ENCODE data around the gene RAD18. TPM values are rescaled to one million over a fixed set of nuclear protein-coding genes. Genes with fewer than 3 reads are reported as not detected.

Gene RAD18
- total and polyA plus RNA-seq, 9 of the 15 experiments (the other 6 are each of a cell fraction or from before 2014, with no cell fraction given): 19.2 to 49.4 (median 34.4) TPM

GRCh38 chr3:8932507-8932906 is 30.8 kb downstream of the RAD18 start:
- Histone ChIP-seq H3K36me3 (ENCODE audit: control insufficient read depth, insufficient read depth, low read length) (peaks cover 53% of the 10 kb centered on the region), H3K4me1 (replicated peaks in 1 of 2; ENCODE audit: control insufficient read depth in 2 of 2, insufficient read depth in 2 of 2, low read length in 2 of 2) (no peaks in the 10 kb centered on the region), H3K4me3 (no peak overlapping the region), H3K9ac (ENCODE audit: insufficient read depth in 1 of 2, low read depth in 2 of 2, low read length in 2 of 2) (no peak overlapping the region), H3K27me3 (ENCODE audit: control insufficient read depth in 2 of 2, insufficient read depth in 2 of 2, low read length in 2 of 2) (no peaks in the 10 kb centered on the region), H3K27ac (ENCODE audit: extremely low read depth, low read depth, low read length) (no peak overlapping the region), H3K9me1 (ENCODE audit: control insufficient read depth, insufficient read depth, low read length) (no peaks in the 10 kb centered on the region), H4K20me1 (replicated peaks; ENCODE audit: control insufficient read depth, insufficient read depth, low read length) (no peaks in the 10 kb centered on the region), H2AFZ (ENCODE audit: low read depth, low read length) (no peak overlapping the region), H3K79me2 (ENCODE audit: control insufficient read depth, insufficient read depth, low read length) (no peaks in the 10 kb centered on the region; the same call in 2 of the 3 replicates), H3K9me3 (replicated peaks; ENCODE audit: control insufficient read depth, insufficient read depth, low read depth, low read length) (no peaks in the 10 kb centered on the region), H3K4me2 (ENCODE audit: insufficient read depth, low read length) (no peak overlapping the region)
- FAIRE-seq (no peak), DNase-seq (ENCODE audit: extremely low read depth in 1 of 4, low spot score in 3 of 4) (no peak), ATAC-seq (no peak)
- intact Hi-C loops (cut with micrococcal nuclease) (no loop called here), in situ Hi-C loops (cut with MboI) (no loop called here)
- no TSS peak for BruUV-seq (replicated peaks)
- ChIA-PET POLR2A (no interaction called here), CTCF (ENCODE audit: low intra/inter-chr PET ratio) (no interaction called here)
- 88% methylated on average over 2 of the region's 2 CpGs for WGBS (ENCODE audit: insufficient coverage, low coverage, missing lambda C conversion rate)
- TF ChIP-seq SAFB (IDR thresholded peaks at IDR 0.05; ENCODE audit: borderline replicate concordance, low read depth, low read length) (no peak), TAF9B (IDR thresholded peaks at IDR 0.05; ENCODE audit: partially characterized antibody) (no peak)

DNA sequence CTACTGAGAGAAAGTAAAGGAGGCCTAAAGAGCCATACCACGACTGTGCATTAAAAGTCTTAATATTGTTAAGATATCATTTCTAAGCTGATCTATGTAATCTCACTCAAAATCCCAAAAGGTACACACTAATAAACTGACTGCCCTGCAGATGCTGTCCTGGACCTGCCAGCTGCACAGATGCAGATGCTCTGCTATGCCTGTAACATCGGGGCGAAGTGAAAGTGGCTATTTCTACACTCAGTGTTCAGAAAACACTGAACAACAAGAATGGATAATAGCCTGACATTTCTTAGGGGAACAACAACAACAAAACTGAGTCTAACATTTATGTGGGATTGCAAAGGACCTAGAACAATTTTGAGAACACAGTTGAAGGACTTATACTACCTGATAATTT is 31.9 kb downstream of the RAD18 start:
- intact Hi-C loops (cut with micrococcal nuclease) (no loop called here), in situ Hi-C loops (cut with MboI) (no loop called here)
- Histone ChIP-seq H3K4me3 (no peak overlapping the region), H3K27me3 (ENCODE audit: control insufficient read depth in 2 of 2, insufficient read depth in 2 of 2, low read length in 2 of 2) (no peaks in the 10 kb centered on the region), H3K4me2 (ENCODE audit: insufficient read depth, low read length) (no peak overlapping the region), H2AFZ (ENCODE audit: low read depth, low read length) (no peak overlapping the region), H3K9me3 (replicated peaks; ENCODE audit: control insufficient read depth, insufficient read depth, low read depth, low read length) (no peaks in the 10 kb centered on the region), H4K20me1 (replicated peaks; ENCODE audit: control insufficient read depth, insufficient read depth, low read length) (no peaks in the 10 kb centered on the region), H3K4me1 (replicated peaks in 1 of 2; ENCODE audit: control insufficient read depth in 2 of 2, insufficient read depth in 2 of 2, low read length in 2 of 2) (no peaks in the 10 kb centered on the region), H3K9ac (ENCODE audit: insufficient read depth in 1 of 2, low read depth in 2 of 2, low read length in 2 of 2) (no peak overlapping the region), H3K9me1 (ENCODE audit: control insufficient read depth, insufficient read depth, low read length) (no peaks in the 10 kb centered on the region), H3K36me3 (ENCODE audit: control insufficient read depth, insufficient read depth, low read length) (peaks cover 42% of the 10 kb centered on the region), H3K79me2 (ENCODE audit: control insufficient read depth, insufficient read depth, low read length) (no peaks in the 10 kb centered on the region; the same call in 2 of the 3 replicates), H3K27ac (ENCODE audit: extremely low read depth, low read depth, low read length) (no peak overlapping the region)
- ATAC-seq (no peak), FAIRE-seq (no peak), DNase-seq (ENCODE audit: extremely low read depth in 1 of 4, low spot score in 3 of 4) (no peak)
- ChIA-PET POLR2A (no interaction called here), CTCF (ENCODE audit: low intra/inter-chr PET ratio) (no interaction called here)
- no TSS peak for BruUV-seq (replicated peaks)
- 97% methylated on average over 3 of the region's 3 CpGs for WGBS (ENCODE audit: insufficient coverage, low coverage, missing lambda C conversion rate)
- no peak for TF ChIP-seq MEF2D (tag; conservative IDR thresholded peaks at IDR 0.05; ENCODE audit: low read depth)
- TF ChIP-seq, protein P1, sequence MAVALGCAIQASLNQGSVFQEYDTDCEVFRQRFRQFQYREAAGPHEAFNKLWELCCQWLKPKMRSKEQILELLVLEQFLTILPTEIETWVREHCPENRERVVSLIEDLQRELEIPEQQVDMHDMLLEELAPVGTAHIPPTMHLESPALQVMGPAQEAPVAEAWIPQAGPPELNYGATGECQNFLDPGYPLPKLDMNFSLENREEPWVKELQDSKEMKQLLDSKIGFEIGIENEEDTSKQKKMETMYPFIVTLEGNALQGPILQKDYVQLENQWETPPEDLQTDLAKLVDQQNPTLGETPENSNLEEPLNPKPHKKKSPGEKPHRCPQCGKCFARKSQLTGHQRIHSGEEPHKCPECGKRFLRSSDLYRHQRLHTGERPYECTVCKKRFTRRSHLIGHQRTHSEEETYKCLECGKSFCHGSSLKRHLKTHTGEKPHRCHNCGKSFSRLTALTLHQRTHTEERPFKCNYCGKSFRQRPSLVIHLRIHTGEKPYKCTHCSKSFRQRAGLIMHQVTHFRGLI (CRISPR knock-in tag; IDR thresholded peaks at IDR 0.05): no peak
- no peak for TF ChIP-seq ERF (CRISPR knock-in tag; IDR thresholded peaks at IDR 0.05)
- no peak for TF ChIP-seq BRD9 (IDR thresholded peaks at IDR 0.05; ENCODE audit: low read depth, partially characterized antibody)
- TF ChIP-seq USF1 (CRISPR knock-in tag; IDR thresholded peaks at IDR 0.05): no peak
- TF ChIP-seq PHF21A (IDR thresholded peaks at IDR 0.05; ENCODE audit: borderline replicate concordance, low read depth): no peak
- no peak for TF ChIP-seq XRCC5 (IDR thresholded peaks at IDR 0.05; ENCODE audit: low read depth, low read length)
- no peak for TF ChIP-seq ZNF696 (CRISPR knock-in tag; conservative IDR thresholded peaks at IDR 0.05)
- no peak for TF ChIP-seq TBP (optimal IDR thresholded peaks at IDR 0.05; ENCODE audit: low read depth, low read length)
